ENCODE measurements around the gene ACOXL.

DNA sequence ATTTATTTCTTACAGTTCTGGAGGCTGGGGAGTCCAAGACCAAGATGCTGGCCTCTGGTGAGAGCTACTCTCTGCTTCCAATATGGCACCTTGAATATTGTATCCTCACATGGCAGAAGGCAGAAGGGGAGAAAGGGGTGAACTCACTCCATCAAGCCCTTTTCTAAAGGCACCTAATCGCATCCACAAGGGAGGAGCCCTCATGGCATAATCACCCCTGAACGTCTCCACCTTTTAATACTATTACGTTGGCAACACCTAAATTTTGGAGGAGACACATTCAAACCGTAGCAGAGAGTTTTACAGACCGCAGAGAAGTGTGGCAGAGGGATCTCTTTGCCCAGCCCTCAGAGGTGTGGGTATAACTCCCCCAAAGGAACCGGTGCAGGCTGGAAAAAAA is 245.8 kb downstream of the ACOXL start:
- TF ChIP-seq POLR2A (IDR thresholded peaks at IDR 0.05; ENCODE audit: low read depth, low read length): no peak
- no peak for TF ChIP-seq PAX5 (IDR thresholded peaks at IDR 0.05; ENCODE audit: insufficient read depth, low read length, severe bottlenecking)
